GM19035 (cell line): Measurements from ENCODE around the gene NOLC1.

Source experiments
- ATAC-seq: cut with Tn5 transposase; IDR thresholded peaks from one replicate; pipeline ENCODE4 v1.9.1; 2021; ENCODE audit not compliant: unreplicated experiment

NOLC1 gene

GRCh38 chr10:102200751-102201640 lies 48.8 kb downstream of the NOLC1 start:
- no peak for ATAC-seq

GRCh38 chr10:102202386-102202785 lies 50.2 kb downstream of the NOLC1 start:
- ATAC-seq = no peak

GRCh38 chr10:102208311-102209035 lies 56.3 kb downstream of the NOLC1 start:
- no peak for ATAC-seq

GRCh38 chr10:102211615-102212299 lies 59.6 kb downstream of the NOLC1 start:
- no peak for ATAC-seq
